ENCODE data around the gene HTR3C.

- TF ChIP-seq CTCF (IDR thresholded peaks at IDR 0.05) (no peak), POLR2A (IDR thresholded peaks at IDR 0.05) (no peak)
These were observed 36.7 kb upstream of the HTR3C start for GRCh38 chr3:184016169-184016570.

Measured in right lobe of liver (tissue), 4 donors.